Gastrocnemius medialis (tissue), 4 donors: ENCODE data around the gene GABPB2. TPM values are rescaled to one million over a fixed set of nuclear protein-coding genes. Genes with fewer than 3 reads are reported as not detected.
A peak's percentile ranks its signal among the peaks of the same experiment; 100 is the strongest.

Source experiments
- ATAC-seq, 2 donors: fragments of 150-250 bp; one replicate each; pipeline ENCODE4 v1.9.1; 2016
- DNase-seq, 2 donors: peaks; one replicate each; pipeline ENCODE4 v3.0.0-alpha.2; 2019
- H3K27ac ChIP-seq, 4 donors: fragments of 200-600 bp; sonication (generic); 1 replicate in 1 of 4; 2 replicates in 3 of 4; pipeline ENCODE4 v1.5.1; 2016 to 2018; ENCODE audit warnings: mild to moderate bottlenecking in 2 of 4, moderate library complexity in 1 of 4
- H3K27me3 ChIP-seq, 3 donors: fragments of 200-600 bp; sonication (generic) in 2 of 3; 1 replicate in 1 of 3; 2 replicates in 2 of 3; pipeline versions ENCODE4 v1.5.1 to v1.6.0; 2016 to 2019; ENCODE audit warnings: mild to moderate bottlenecking in 1 of 3, moderate library complexity in 1 of 3
- H3K36me3 ChIP-seq, 2 donors: fragments of 200-600 bp; sonication (generic) in 1 of 2; one replicate each; pipeline ENCODE4 v1.5.1; 2017 to 2018
- H3K4me1 ChIP-seq, 2 donors: fragments of 200-600 bp; sonication (generic) in 1 of 2; one replicate each; pipeline ENCODE4 v1.5.1; 2016 to 2017; ENCODE audit warnings: mild to moderate bottlenecking in 2 of 2
- H3K4me3 ChIP-seq, 4 donors: fragments of 200-600 bp; sonication (generic) in 3 of 4; 1 replicate in 1 of 4; 2 replicates in 3 of 4; pipeline ENCODE4 v1.5.1; 2016 to 2019; ENCODE audit warnings: mild to moderate bottlenecking in 2 of 4
- H3K9me3 ChIP-seq, 3 donors: fragments of 200-600 bp; sonication (generic) in 2 of 3; 1 replicate in 1 of 3; 2 replicates in 2 of 3; pipeline ENCODE4 v1.5.1; 2016 to 2019
- CTCF ChIP-seq, 5 experiments: fragments of 450-650 bp in 3 of 5; fragments of 200-600 bp in 2 of 5; sonication (generic) in 2 of 5; IDR thresholded peaks in 4 of 5; conservative IDR thresholded peaks in 1 of 5; 1 replicate in 4 of 5; 2 replicates in 1 of 5; pipeline ENCODE4 v1.5.1; 2016 to 2019; ENCODE audit warnings: antibody characterized with exemption in 5 of 5, mild to moderate bottlenecking in 3 of 5, moderate library complexity in 3 of 5
- POLR2A ChIP-seq, 2 donors: fragments of 450-650 bp; IDR thresholded peaks; one replicate each; pipeline ENCODE4 v1.6.1; 2017; ENCODE audit warnings: antibody characterized with exemption in 2 of 2, mild to moderate bottlenecking in 2 of 2, moderate library complexity in 2 of 2
- in situ Hi-C, 4 donors: fragments of 200-750 bp; cut with MboI; loops; one replicate each; pipeline versions ENCODE4 v1.15.0 to v1.8.0; 2017; ENCODE audit warnings: low sequenced_read_pairs in 4 of 4
- intact Hi-C: fragments of 100-400 bp; cut with DNase I; formaldehyde crosslinking; loops from one replicate; pipeline ENCODE4 v1.15.1; 2023; ENCODE audit warnings: low total_unique reads
- total RNA-seq, 4 donors: library from RNA; depleted of rRNA; stranded (reverse); fragments of >200 nt; gene quantifications; one replicate each; pipeline versions ENCODE4 v1.1.0 to v1.2.3, GENCODE V29; 2016

Gene GABPB2
- total RNA-seq, 4 donors from 2014 or later: 11.9 to 20.5 (median 17.9) TPM

GRCh38 chr1:151167116-151167515, 96.6 kb downstream of the GABPB2 start:
- ATAC-seq (no peak), DNase-seq (peak in 1 of 2 donors; percentile 11)
- intact Hi-C loops (no loop called here), in situ Hi-C loops (no loop called here)
- H3K9me3 ChIP-seq: no peaks in the 10 kb centered on the region
- peak overlapping the region in 2 of 4 donors; percentile 84 to 97 for H3K4me3 ChIP-seq
- peaks cover 0 to 15% of the 10 kb centered on the region in 2 donors for H3K36me3 ChIP-seq
- H3K27me3 ChIP-seq: no peaks in the 10 kb centered on the region
- TF ChIP-seq CTCF (IDR thresholded peaks at IDR 0.05 in 4 of 5, conservative IDR thresholded peaks at IDR 0.05 in 1 of 5) (no peak), POLR2A (IDR thresholded peaks at IDR 0.05) (no peak)
- H3K27ac ChIP-seq: peak overlapping the region; percentile 91 to 99 (median 91)
- H3K4me1 ChIP-seq: peaks cover 62 to 65% of the 10 kb centered on the region in 2 donors

GRCh38 chr1:151171190-151171589, 100.6 kb downstream of the GABPB2 start:
- intact Hi-C loops: no loop called here
- H3K27ac ChIP-seq: peak overlapping the region; percentile 91 to 99 (median 92)

More at GRCh38 chr1:151171190-151171589, 100.6 kb downstream of the GABPB2 start:
- DNase-seq (peak in 1 of 2 donors; percentile 7), ATAC-seq (no peak)
- Histone ChIP-seq H3K4me3 (peak overlapping the region in 1 of 4 donors; percentile 10), H3K9me3 (no peaks in the 10 kb centered on the region), H3K4me1 (peaks cover 63 to 76% of the 10 kb centered on the region in 2 donors), H3K27me3 (no peaks in the 10 kb centered on the region), H3K36me3 (peaks cover 0 to 24% of the 10 kb centered on the region in 2 donors)
- in situ Hi-C loops: no loop called here
- no peak for TF ChIP-seq CTCF (IDR thresholded peaks at IDR 0.05 in 4 of 5, conservative IDR thresholded peaks at IDR 0.05 in 1 of 5)
- no peak for TF ChIP-seq POLR2A (IDR thresholded peaks at IDR 0.05)

Other genes starting within 250 kb of the GABPB2 start
- gene ARNT, start 194.2 kb upstream of the GABPB2 start, total RNA-seq: 10 to 100 TPM; 35.3 to 74.3 (median 44.7) TPM
- gene CTXND2, start 183.6 kb upstream of the GABPB2 start, total RNA-seq: not detected
- 10 to 100 TPM; 13.7 to 20.8 (median 17.3) TPM for gene SETDB1, start 144.4 kb upstream of the GABPB2 start, total RNA-seq
- gene CERS2, start 95.9 kb upstream of the GABPB2 start, total RNA-seq: 10 to 100 TPM; 15.0 to 29.1 (median 24.0) TPM
- not detected for gene ANXA9, start 88.5 kb upstream of the GABPB2 start, total RNA-seq
- gene MINDY1, start 63.9 kb upstream of the GABPB2 start, total RNA-seq: 10 to 100 TPM; 13.4 to 22.8 (median 19.7) TPM
- gene PRUNE1, start 62.3 kb upstream of the GABPB2 start, total RNA-seq: 10 to 100 TPM; 24.0 to 35.6 (median 29.1) TPM
- under 1 TPM in 2 of 4 donors, not detected in 2; 0.13 to 0.25 TPM for gene BNIPL, start 34.2 kb upstream of the GABPB2 start, total RNA-seq
- gene C1orf56, start 23.0 kb upstream of the GABPB2 start, total RNA-seq: 10 to 100 TPM in 3 of 4 donors, 1 to 10 TPM in 1; 6.2 to 16.2 (median 12.4) TPM
- gene CDC42SE1, start 11.1 kb upstream of the GABPB2 start, total RNA-seq: 10 to 100 TPM; 13.2 to 31.7 (median 22.8) TPM
- gene MLLT11, start 10.4 kb upstream of the GABPB2 start, total RNA-seq: 1 to 10 TPM; 1.5 to 9.2 (median 5.4) TPM
- 100 to 1,000 TPM in 2 of 4 donors, 10 to 100 TPM in 2; 51.5 to 121 (median 108) TPM for gene SEMA6C, start 75.9 kb downstream of the GABPB2 start, total RNA-seq
- gene TNFAIP8L2, start 85.9 kb downstream of the GABPB2 start, total RNA-seq: 1 to 10 TPM in 3 of 4 donors, not detected in 1; 1.1 to 3.1 (median 1.4) TPM
- gene LYSMD1, start 95.1 kb downstream of the GABPB2 start, total RNA-seq: 10 to 100 TPM; 11.4 to 14.6 (median 13.7) TPM
- gene SCNM1, start 95.4 kb downstream of the GABPB2 start, total RNA-seq: 10 to 100 TPM; 17.7 to 56.1 (median 35.6) TPM
- 100 to 1,000 TPM in 3 of 4 donors, 10 to 100 TPM in 1; 58.3 to 315 (median 188) TPM for gene TMOD4, start 105.2 kb downstream of the GABPB2 start, total RNA-seq
- gene VPS72, start 119.4 kb downstream of the GABPB2 start, total RNA-seq: 10 to 100 TPM; 62.2 to 95.8 (median 68.9) TPM
- 10 to 100 TPM; 23.4 to 46.8 (median 36.9) TPM for gene PIP5K1A, start 127.8 kb downstream of the GABPB2 start, total RNA-seq
- gene PSMD4, start 184.0 kb downstream of the GABPB2 start, total RNA-seq: 100 to 1,000 TPM; 263 to 439 (median 340) TPM
- gene ZNF687, start 211.5 kb downstream of the GABPB2 start, total RNA-seq: 10 to 100 TPM; 11.9 to 19.6 (median 16.6) TPM